ENCODE data around the gene NCDN. TPM values are rescaled to one million over a fixed set of nuclear protein-coding genes. Genes with fewer than 3 reads are reported as not detected.

NCDN gene
- total RNA-seq, 2 donors from 2014 or later: 37.6 to 49.4 TPM

GRCh38 chr1:35600593-35600992 lies 43.0 kb downstream of the NCDN start:
- H3K27me3 ChIP-seq (replicated peaks; ENCODE audit: insufficient read depth): no peaks in the 10 kb centered on the region
- no peak overlapping the region for H3K27ac ChIP-seq
- DNase-seq (ENCODE audit: low spot score): no peak
- WGBS: 82% methylated on average over 3 of the region's 3 CpGs
- TF ChIP-seq POLR2A (IDR thresholded peaks at IDR 0.05) (no peak), CTCF (IDR thresholded peaks at IDR 0.05) (no peak), POLR2AphosphoS5 (IDR thresholded peaks at IDR 0.05) (no peak)
- H3K4me1 ChIP-seq (replicated peaks): no peaks in the 10 kb centered on the region
- intact Hi-C loops (cut with DNase I): no loop called here
- H3K36me3 ChIP-seq: no peaks in the 10 kb centered on the region
- no peaks in the 10 kb centered on the region for H3K9me3 ChIP-seq
- H3K4me3 ChIP-seq: no peak overlapping the region

- no peak overlapping the region for H3K27ac ChIP-seq
- TF ChIP-seq CTCF (IDR thresholded peaks at IDR 0.05) (no peak), POLR2A (IDR thresholded peaks at IDR 0.05) (no peak), POLR2AphosphoS5 (IDR thresholded peaks at IDR 0.05) (no peak)
- H3K36me3 ChIP-seq: peaks cover 0 to 1% of the 10 kb centered on the region in 2 donors
- intact Hi-C loops (cut with DNase I): no loop called here
- WGBS: 66% methylated on average over 3 of the region's 3 CpGs
- H3K4me1 ChIP-seq (replicated peaks): no peaks in the 10 kb centered on the region
- no peaks in the 10 kb centered on the region for H3K9me3 ChIP-seq
- DNase-seq (ENCODE audit: low spot score): no peak
- no peak overlapping the region for H3K4me3 ChIP-seq
- H3K27me3 ChIP-seq (replicated peaks; ENCODE audit: insufficient read depth): no peaks in the 10 kb centered on the region
Measured at GRCh38 chr1:35603468-35603867, 45.9 kb downstream of the NCDN start.

GRCh38 chr1:35603941-35604340 lies 46.3 kb downstream of the NCDN start:
- Histone ChIP-seq H3K36me3 (peaks cover 0 to 6% of the 10 kb centered on the region in 2 donors), H3K9me3 (no peaks in the 10 kb centered on the region), H3K27ac (no peak overlapping the region), H3K27me3 (replicated peaks; ENCODE audit: insufficient read depth) (no peaks in the 10 kb centered on the region), H3K4me3 (no peak overlapping the region), H3K4me1 (replicated peaks) (no peaks in the 10 kb centered on the region)
- no peak for DNase-seq (ENCODE audit: low spot score)
- whole genome bisulfite sequencing: 84% methylated on average over 4 of the region's 4 CpGs
- intact Hi-C loops (cut with DNase I): no loop called here
- TF ChIP-seq POLR2A (IDR thresholded peaks at IDR 0.05): no peak
- TF ChIP-seq POLR2AphosphoS5 (IDR thresholded peaks at IDR 0.05): no peak
- no peak for TF ChIP-seq CTCF (IDR thresholded peaks at IDR 0.05)

GRCh38 chr1:35605071-35605866 lies 47.7 kb downstream of the NCDN start:
- no peak for TF ChIP-seq POLR2A (IDR thresholded peaks at IDR 0.05)
- no peak for TF ChIP-seq CTCF (IDR thresholded peaks at IDR 0.05)
- no peak for TF ChIP-seq POLR2AphosphoS5 (IDR thresholded peaks at IDR 0.05)
- H3K4me1 ChIP-seq (replicated peaks): no peaks in the 10 kb centered on the region
- peaks cover 0 to 8% of the 10 kb centered on the region in 2 donors for H3K36me3 ChIP-seq
- 71% methylated on average over 6 of the region's 6 CpGs for WGBS
- H3K27me3 ChIP-seq (replicated peaks; ENCODE audit: insufficient read depth): no peaks in the 10 kb centered on the region
- no peak for DNase-seq (ENCODE audit: low spot score)
- intact Hi-C loops (cut with DNase I): no loop called here
- H3K9me3 ChIP-seq: no peaks in the 10 kb centered on the region
- no peak overlapping the region for H3K4me3 ChIP-seq
- H3K27ac ChIP-seq: no peak overlapping the region

GRCh38 chr1:35605867-35606182 lies 48.2 kb downstream of the NCDN start:
- Histone ChIP-seq H3K27ac (no peak overlapping the region), H3K27me3 (replicated peaks; ENCODE audit: insufficient read depth) (no peaks in the 10 kb centered on the region), H3K9me3 (no peaks in the 10 kb centered on the region), H3K4me3 (no peak overlapping the region), H3K4me1 (replicated peaks) (no peaks in the 10 kb centered on the region), H3K36me3 (peaks cover 0 to 8% of the 10 kb centered on the region in 2 donors)
- intact Hi-C loops (cut with DNase I): no loop called here
- WGBS: 57% methylated on average over 4 of the region's 4 CpGs
- TF ChIP-seq POLR2A (IDR thresholded peaks at IDR 0.05) (no peak), POLR2AphosphoS5 (IDR thresholded peaks at IDR 0.05) (no peak), CTCF (IDR thresholded peaks at IDR 0.05) (no peak)
- DNase-seq (ENCODE audit: low spot score): no peak
